GM19397 (cell line): ENCODE data around the gene PUM2.
"Not testable (repeated sequence)": the region's sequence is repeated elsewhere in the genome, so short reads cannot be mapped to it uniquely, and the experiment has no call there.

Experiments
- ATAC-seq: cut with Tn5 transposase; IDR thresholded peaks from one replicate; pipeline ENCODE4 v1.9.1; 2021; ENCODE audit warnings: mild to moderate bottlenecking, moderate library complexity; ENCODE audit not compliant: unreplicated experiment

The PUM2 gene

GRCh38 chr2:20350753-20351554, at the start of gene PUM2:
PUM2 (minus strand) TSS chr2:20350844; CDS start chr2:20327360, 23,484 bp downstream.
- peak; percentile 85 for ATAC-seq

GRCh38 chr2:20400306-20400705, 49.7 kb upstream of the PUM2 start:
- ATAC-seq, result no peak

- ATAC-seq, result no peak
Measured at GRCh38 chr2:20398956-20399567, 48.4 kb upstream of the PUM2 start.

- no peak for ATAC-seq
Measured at GRCh38 chr2:20397811-20398447, 47.3 kb upstream of the PUM2 start.

GRCh38 chr2:20396356-20397000, 45.8 kb upstream of the PUM2 start:
- no peak for ATAC-seq

- no peak for ATAC-seq
Measured at GRCh38 chr2:20393986-20394385, 43.3 kb upstream of the PUM2 start.

- ATAC-seq, result no peak
Measured at GRCh38 chr2:20391951-20392699, 41.5 kb upstream of the PUM2 start.

- no peak for ATAC-seq
Measured at GRCh38 chr2:20390524-20391123, 40.0 kb upstream of the PUM2 start.

GRCh38 chr2:20384953-20385352, 34.3 kb upstream of the PUM2 start:
- no peak for ATAC-seq

- no peak for ATAC-seq
Measured at GRCh38 chr2:20382965-20383810, 32.5 kb upstream of the PUM2 start.

- no peak for ATAC-seq
Measured at GRCh38 chr2:20381457-20381856, 30.8 kb upstream of the PUM2 start.

GRCh38 chr2:20378891-20379519, 28.4 kb upstream of the PUM2 start:
- no peak for ATAC-seq

GRCh38 chr2:20378341-20378740, 27.7 kb upstream of the PUM2 start:
- no peak for ATAC-seq

GRCh38 chr2:20377741-20378140, 27.1 kb upstream of the PUM2 start:
- no peak for ATAC-seq

GRCh38 chr2:20374982-20375381, 24.3 kb upstream of the PUM2 start:
- ATAC-seq, result not testable (repeated sequence)

- no peak for ATAC-seq
Measured at GRCh38 chr2:20372896-20373640, 22.4 kb upstream of the PUM2 start.

- no peak for ATAC-seq
Measured at GRCh38 chr2:20371323-20372025, 20.8 kb upstream of the PUM2 start.

GRCh38 chr2:20370191-20370590, 19.5 kb upstream of the PUM2 start:
- no peak for ATAC-seq
